Neural crest cell (in vitro differentiated cells): ENCODE measurements around the gene WNT9B. TPM values are rescaled to one million over a fixed set of nuclear protein-coding genes. Genes with fewer than 3 reads are reported as not detected.
A peak's percentile ranks its signal among the peaks of the same experiment; 100 is the strongest.

Experiments used
- DNase-seq: peaks from one replicate; pipeline ENCODE4 v3.0.0; 2021; ENCODE audit warnings: low read depth, mixed read lengths, low spot score
- H3K27ac Mint-ChIP-seq: one replicate; pipeline ENCODE4 v1.8.0; 2021; ENCODE audit warnings: mild to moderate bottlenecking, mixed read lengths; ENCODE audit not compliant: unreplicated experiment
- H3K27me3 Mint-ChIP-seq: 2 replicates; pipeline ENCODE4 v1.8.0; 2021; ENCODE audit warnings: low read depth, mild to moderate bottlenecking, mixed read lengths
- H3K36me3 Mint-ChIP-seq: 2 replicates; pipeline ENCODE4 v1.8.0; 2021; ENCODE audit warnings: low read depth, mild to moderate bottlenecking, mixed read lengths
- H3K4me1 Mint-ChIP-seq: 2 replicates; pipeline ENCODE4 v1.8.0; 2021; ENCODE audit warnings: mixed read lengths
- H3K4me3 Mint-ChIP-seq: one replicate; pipeline ENCODE4 v1.8.0; 2021; ENCODE audit warnings: mild to moderate bottlenecking, mixed read lengths
- H3K9me3 Mint-ChIP-seq: 2 replicates; pipeline ENCODE4 v1.8.0; 2021; ENCODE audit warnings: mixed read lengths
- CTCF ChIP-seq: fragments of 200-600 bp; sonication (generic); conservative IDR thresholded peaks from 2 replicates; pipeline ENCODE4 v1.5.0; 2021; ENCODE audit warnings: antibody characterized with exemption, mild to moderate bottlenecking
- total RNA-seq: library from RNA; stranded (reverse); gene quantifications from 2 replicates; pipeline ENCODE4 v1.2.1, GENCODE V29; 2021

The WNT9B gene
- total RNA-seq, 1 donor from 2014 or later = not detected

GRCh38 chr17:46822388-46822921 is 28.9 kb upstream of the WNT9B start:
- no peak for DNase-seq
- H3K27me3 Mint-ChIP-seq = peaks cover 64% of the 10 kb centered on the region
- peaks cover 20% of the 10 kb centered on the region for H3K4me1 Mint-ChIP-seq
- H3K27ac Mint-ChIP-seq = no peak overlapping the region
- no peaks in the 10 kb centered on the region for H3K9me3 Mint-ChIP-seq
- peak; percentile 68 for TF ChIP-seq CTCF
- no peaks in the 10 kb centered on the region for H3K36me3 Mint-ChIP-seq
- no peak overlapping the region for H3K4me3 Mint-ChIP-seq

GRCh38 chr17:46823657-46824056 is 27.7 kb upstream of the WNT9B start:
- no peak overlapping the region for H3K27ac Mint-ChIP-seq
- no peak for DNase-seq
- H3K4me1 Mint-ChIP-seq = peaks cover 15% of the 10 kb centered on the region
- no peak overlapping the region for H3K4me3 Mint-ChIP-seq
- no peak for TF ChIP-seq CTCF
- no peaks in the 10 kb centered on the region for H3K9me3 Mint-ChIP-seq
- H3K27me3 Mint-ChIP-seq = peaks cover 52% of the 10 kb centered on the region
- no peaks in the 10 kb centered on the region for H3K36me3 Mint-ChIP-seq

- Mint-ChIP-seq H3K27ac (no peak overlapping the region), H3K4me3 (no peak overlapping the region), H3K27me3 (peaks cover 35% of the 10 kb centered on the region), H3K4me1 (peaks cover 11% of the 10 kb centered on the region), H3K36me3 (no peaks in the 10 kb centered on the region), H3K9me3 (no peaks in the 10 kb centered on the region)
- no peak for DNase-seq
- no peak for TF ChIP-seq CTCF
Observed at GRCh38 chr17:46826116-46826515, 25.3 kb upstream of the WNT9B start.

- DNase-seq = no peak
- H3K27me3 Mint-ChIP-seq = peaks cover 23% of the 10 kb centered on the region
- H3K4me3 Mint-ChIP-seq = no peak overlapping the region
- TF ChIP-seq CTCF = no peak
- H3K36me3 Mint-ChIP-seq = no peaks in the 10 kb centered on the region
- no peak overlapping the region for H3K27ac Mint-ChIP-seq
- H3K4me1 Mint-ChIP-seq = peaks cover 13% of the 10 kb centered on the region
- H3K9me3 Mint-ChIP-seq = no peaks in the 10 kb centered on the region
Observed at GRCh38 chr17:46827274-46827673, 24.1 kb upstream of the WNT9B start.

GRCh38 chr17:46831573-46832330 is 19.6 kb upstream of the WNT9B start:
- TF ChIP-seq CTCF = no peak
- Mint-ChIP-seq H3K4me1 (peaks cover 38% of the 10 kb centered on the region), H3K9me3 (no peaks in the 10 kb centered on the region), H3K27ac (peak overlapping the region; percentile 96), H3K4me3 (peak overlapping the region; percentile 56), H3K36me3 (no peaks in the 10 kb centered on the region), H3K27me3 (peaks cover 30% of the 10 kb centered on the region)
- no peak for DNase-seq
